Mesenchymal stem cell (in vitro differentiated cells and primary cell): ENCODE data around the gene SGK2.
A peak's percentile ranks its signal among the peaks of the same experiment; 100 is the strongest.

ENCODE experiments used
- DNase-seq: peaks from one replicate; pipeline ENCODE4 v3.0.0-alpha.2; 2013
- H2AFZ ChIP-seq: one replicate; pipeline ENCODE4 v1.6.1; 2013; ENCODE audit warnings: low read depth, mild to moderate bottlenecking, control low read depth, inconsistent platforms, low read length, moderate library complexity
- H2AK5ac ChIP-seq: 2 replicates; pipeline ENCODE4 v1.6.1; 2013; ENCODE audit warnings: low read length, moderate library complexity, mild to moderate bottlenecking, inconsistent platforms; ENCODE audit not compliant: severe bottlenecking
- H2BK120ac ChIP-seq: one replicate; pipeline ENCODE4 v1.6.1; 2013; ENCODE audit warnings: low read depth, mild to moderate bottlenecking, inconsistent platforms, low read length, moderate library complexity
- H2BK12ac ChIP-seq, 2 experiments: one replicate each; pipeline ENCODE4 v1.6.1; 2013; ENCODE audit warnings: inconsistent platforms in 2 of 2, low read length in 2 of 2, mild to moderate bottlenecking in 2 of 2, moderate library complexity in 2 of 2, control low read depth in 1 of 2
- H2BK15ac ChIP-seq: one replicate; pipeline ENCODE4 v1.6.1; 2013; ENCODE audit warnings: mild to moderate bottlenecking, low read depth, inconsistent platforms; ENCODE audit not compliant: poor library complexity, severe bottlenecking
- H2BK5ac ChIP-seq: 2 replicates; pipeline ENCODE4 v1.6.1; 2013; ENCODE audit warnings: low read depth, mild to moderate bottlenecking, low read length, control low read depth, inconsistent platforms; ENCODE audit not compliant: poor library complexity, severe bottlenecking
- H3K14ac ChIP-seq, 2 experiments: one replicate each; pipeline ENCODE4 v1.6.1; 2013; ENCODE audit warnings: inconsistent platforms in 2 of 2, low read length in 2 of 2, control low read depth in 1 of 2, mild to moderate bottlenecking in 1 of 2, moderate library complexity in 1 of 2
- H3K18ac ChIP-seq, 2 experiments: one replicate each; pipeline ENCODE4 v1.6.1; 2013; ENCODE audit warnings: inconsistent platforms in 2 of 2, low read length in 2 of 2, control low read depth in 1 of 2, low read depth in 1 of 2, mild to moderate bottlenecking in 1 of 2
- H3K23ac ChIP-seq, 2 experiments: one replicate each; pipeline ENCODE4 v1.6.1; 2013; ENCODE audit warnings: inconsistent platforms in 2 of 2, low read length in 2 of 2, mild to moderate bottlenecking in 2 of 2, moderate library complexity in 2 of 2, control low read depth in 1 of 2
- H3K27ac ChIP-seq: 2 replicates; pipeline ENCODE4 v1.5.1; 2013; ENCODE audit warnings: mild to moderate bottlenecking, moderate library complexity, low read length, control low read depth, inconsistent platforms; ENCODE audit not compliant: poor library complexity, severe bottlenecking
- H3K27me3 ChIP-seq, 2 experiments: 2 replicates each; pipeline versions ENCODE4 v1.6.1 to v1.7.0; 2013; ENCODE audit warnings: low read length in 2 of 2, mild to moderate bottlenecking in 2 of 2, moderate library complexity in 2 of 2, control low read depth in 1 of 2, inconsistent platforms in 1 of 2; ENCODE audit not compliant: control insufficient read depth in 1 of 2, insufficient read depth in 1 of 2
- H3K36me3 ChIP-seq, 2 experiments: 2 replicates each; pipeline versions ENCODE4 v1.6.1 to v1.7.0; 2013; ENCODE audit warnings: low read length in 2 of 2, control low read depth in 1 of 2, inconsistent platforms in 1 of 2, low read depth in 1 of 2, mild to moderate bottlenecking in 1 of 2; ENCODE audit not compliant: insufficient read depth in 2 of 2, control insufficient read depth in 1 of 2
- H3K4ac ChIP-seq, 2 experiments: one replicate each; pipeline ENCODE4 v1.6.1; 2013; ENCODE audit warnings: inconsistent platforms in 2 of 2, low read length in 2 of 2, mild to moderate bottlenecking in 2 of 2, moderate library complexity in 2 of 2, control low read depth in 1 of 2, low read depth in 1 of 2
- H3K4me1 ChIP-seq: 2 replicates; pipeline ENCODE4 v1.6.1; 2013; ENCODE audit warnings: low read depth, low read length, control low read depth; ENCODE audit not compliant: control insufficient read depth, insufficient read depth
- H3K4me2 ChIP-seq: 2 replicates; pipeline ENCODE4 v1.6.1; 2013; ENCODE audit warnings: low read length, mild to moderate bottlenecking, inconsistent platforms; ENCODE audit not compliant: poor library complexity, severe bottlenecking
- H3K4me3 ChIP-seq, 2 experiments: 2 replicates each; pipeline versions ENCODE4 v1.5.1 to v1.7.0; 2013; ENCODE audit warnings: low read length in 2 of 2, mild to moderate bottlenecking in 2 of 2, control low read depth in 1 of 2, low read depth in 1 of 2; ENCODE audit not compliant: insufficient read depth in 1 of 2
- H3K79me1 ChIP-seq: replicated peaks from 2 replicates; pipeline ENCODE4 v1.6.1; 2013; ENCODE audit warnings: mild to moderate bottlenecking, control low read depth, low read length, inconsistent platforms; ENCODE audit not compliant: poor library complexity, severe bottlenecking
- H3K9ac ChIP-seq: 2 replicates; pipeline ENCODE4 v1.7.0; 2013; ENCODE audit warnings: mild to moderate bottlenecking, low read length, moderate library complexity
- H3K9me3 ChIP-seq: 2 replicates; pipeline ENCODE4 v1.7.0; 2013; ENCODE audit warnings: mild to moderate bottlenecking, low read length; ENCODE audit not compliant: control insufficient read depth
- H4K8ac ChIP-seq: one replicate; pipeline ENCODE4 v1.6.1; 2013; ENCODE audit warnings: inconsistent platforms, mild to moderate bottlenecking, low read length, moderate library complexity
- H4K91ac ChIP-seq: one replicate; pipeline ENCODE4 v1.6.1; 2013; ENCODE audit warnings: mild to moderate bottlenecking, low read length, inconsistent platforms
- WGBS: methylation state at CpG from one replicate; pipeline ENCODE4 v1.1.7; 2013; ENCODE audit warnings: mixed read lengths; 5-methylcytosine and 5-hydroxymethylcytosine counted together

The SGK2 gene

DNA sequence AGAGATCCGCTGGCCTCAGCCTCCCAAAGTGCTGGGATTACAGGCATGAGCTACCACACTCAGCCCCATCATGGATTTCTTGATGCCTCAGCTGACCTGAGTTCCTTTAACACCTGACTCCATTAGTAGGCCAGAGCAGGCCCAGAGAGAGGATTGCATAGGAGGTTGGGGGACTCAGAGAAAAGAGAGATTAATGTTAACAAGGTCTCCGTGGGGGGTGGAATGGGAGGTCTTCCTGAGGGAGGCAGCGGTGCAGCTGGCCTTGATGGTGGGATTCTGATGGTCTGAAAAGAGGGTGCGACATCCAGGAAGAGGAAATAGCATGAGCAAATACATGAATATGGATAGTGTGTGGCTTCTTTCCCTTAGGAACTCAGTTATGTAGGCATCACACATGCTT, 9.9 kb downstream of the SGK2 start:
- Histone ChIP-seq H2BK15ac (no peak overlapping the region), H3K27ac (no peak overlapping the region), H2BK12ac (no peak overlapping the region), H3K14ac (no peak overlapping the region), H4K8ac (no peak overlapping the region), H4K91ac (no peak overlapping the region), H3K79me1 (peaks cover 5% of the 10 kb centered on the region), H3K4me3 (no peak overlapping the region), H3K9ac (no peak overlapping the region), H3K4me2 (no peak overlapping the region), H3K18ac (no peak overlapping the region), H3K36me3 (peaks cover 0 to 63% of the 10 kb centered on the region in 2 experiments), H3K23ac (no peak overlapping the region), H2AK5ac (no peak overlapping the region), H3K27me3 (peaks cover 0 to 11% of the 10 kb centered on the region in 2 experiments), H2BK120ac (no peak overlapping the region), H2BK5ac (no peak overlapping the region), H2AFZ (no peak overlapping the region), H3K9me3 (no peaks in the 10 kb centered on the region), H3K4ac (no peak overlapping the region), H3K4me1 (no peaks in the 10 kb centered on the region)
- WGBS = 88% methylated on average over 4 of the region's 4 CpGs
- no peak for DNase-seq

GRCh38 chr20:43569282-43569681, 10.5 kb downstream of the SGK2 start:
- Histone ChIP-seq H3K14ac (no peak overlapping the region), H3K4me3 (no peak overlapping the region), H3K9ac (no peak overlapping the region), H3K79me1 (peaks cover 5% of the 10 kb centered on the region), H3K4ac (no peak overlapping the region), H3K27me3 (peaks cover 0 to 13% of the 10 kb centered on the region in 2 experiments), H4K91ac (no peak overlapping the region), H2AK5ac (no peak overlapping the region), H3K4me2 (no peak overlapping the region), H3K4me1 (no peaks in the 10 kb centered on the region), H3K27ac (no peak overlapping the region), H4K8ac (no peak overlapping the region), H2AFZ (no peak overlapping the region), H2BK12ac (no peak overlapping the region), H3K9me3 (no peaks in the 10 kb centered on the region), H3K23ac (no peak overlapping the region), H3K36me3 (peaks cover 0 to 67% of the 10 kb centered on the region in 2 experiments), H3K18ac (no peak overlapping the region), H2BK5ac (no peak overlapping the region), H2BK15ac (no peak overlapping the region), H2BK120ac (no peak overlapping the region)
- WGBS = 93% methylated on average over 10 of the region's 10 CpGs
- DNase-seq = no peak

GRCh38 chr20:43570496-43570895, 11.7 kb downstream of the SGK2 start:
- H2AFZ ChIP-seq = no peak overlapping the region
- no peak overlapping the region for H3K23ac ChIP-seq
- H2BK120ac ChIP-seq = no peak overlapping the region
- no peak overlapping the region for H3K4me3 ChIP-seq
- H3K27me3 ChIP-seq = peaks cover 0 to 13% of the 10 kb centered on the region in 2 experiments
- no peaks in the 10 kb centered on the region for H3K9me3 ChIP-seq
- no peak overlapping the region for H3K18ac ChIP-seq
- no peak overlapping the region for H4K91ac ChIP-seq
- H2BK15ac ChIP-seq = no peak overlapping the region
- peaks cover 0 to 62% of the 10 kb centered on the region in 2 experiments for H3K36me3 ChIP-seq
- H4K8ac ChIP-seq = no peak overlapping the region
- peaks cover 4% of the 10 kb centered on the region for H3K79me1 ChIP-seq
- no peak overlapping the region for H2BK12ac ChIP-seq
- no peak overlapping the region for H3K9ac ChIP-seq
- H3K4ac ChIP-seq = no peak overlapping the region
- 84% methylated on average over 9 of the region's 10 CpGs for WGBS
- no peak overlapping the region for H3K4me2 ChIP-seq
- H3K27ac ChIP-seq = no peak overlapping the region
- peak overlapping the region in 1 of 2 experiments; percentile 11 for H3K14ac ChIP-seq
- H2AK5ac ChIP-seq = no peak overlapping the region
- DNase-seq = no peak
- H2BK5ac ChIP-seq = no peak overlapping the region
- H3K4me1 ChIP-seq = no peaks in the 10 kb centered on the region

DNA sequence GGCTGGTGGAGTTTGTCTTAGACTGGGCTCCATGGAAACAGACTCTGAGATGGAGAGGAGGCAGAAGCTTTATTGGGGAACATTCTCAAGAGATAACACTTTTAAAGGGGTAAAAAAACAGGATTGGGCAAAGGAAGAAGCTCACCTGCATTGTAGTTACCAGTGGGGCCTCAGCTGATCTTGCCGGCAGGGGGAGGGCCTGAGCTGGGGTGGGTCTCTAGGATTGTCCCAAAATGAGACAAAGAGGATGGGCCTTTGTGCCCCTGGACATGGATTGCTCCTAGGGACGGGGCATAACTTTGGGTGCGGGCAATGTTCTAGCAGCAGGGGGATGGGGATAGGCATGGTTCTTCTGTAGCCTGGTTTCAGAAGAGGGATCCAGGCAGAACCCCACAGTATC, 12.5 kb downstream of the SGK2 start:
- Histone ChIP-seq H3K27me3 (peaks cover 0 to 13% of the 10 kb centered on the region in 2 experiments), H2BK5ac (no peak overlapping the region), H3K9me3 (no peaks in the 10 kb centered on the region), H4K8ac (no peak overlapping the region), H3K4me1 (no peaks in the 10 kb centered on the region), H3K9ac (no peak overlapping the region), H3K14ac (no peak overlapping the region), H3K4me2 (no peak overlapping the region), H2BK15ac (no peak overlapping the region), H3K27ac (no peak overlapping the region), H2BK120ac (no peak overlapping the region), H3K4ac (no peak overlapping the region), H3K18ac (no peak overlapping the region), H2BK12ac (no peak overlapping the region), H3K23ac (no peak overlapping the region), H2AFZ (no peak overlapping the region), H3K79me1 (no peaks in the 10 kb centered on the region), H3K36me3 (peaks cover 0 to 61% of the 10 kb centered on the region in 2 experiments), H3K4me3 (no peak overlapping the region), H4K91ac (no peak overlapping the region), H2AK5ac (no peak overlapping the region)
- WGBS = 85% methylated on average over 3 of the region's 3 CpGs
- DNase-seq = no peak
